CD4-positive, alpha-beta T cell treated with Interleukin-4 for 1 hour (primary cell): Measurements from ENCODE around the gene MPIG6B.

ENCODE experiments used
- DNase-seq, 2 donors: peaks; one replicate each; pipeline ENCODE4 v3.0.0-alpha.2; 2020 to 2022

The MPIG6B gene

DNA sequence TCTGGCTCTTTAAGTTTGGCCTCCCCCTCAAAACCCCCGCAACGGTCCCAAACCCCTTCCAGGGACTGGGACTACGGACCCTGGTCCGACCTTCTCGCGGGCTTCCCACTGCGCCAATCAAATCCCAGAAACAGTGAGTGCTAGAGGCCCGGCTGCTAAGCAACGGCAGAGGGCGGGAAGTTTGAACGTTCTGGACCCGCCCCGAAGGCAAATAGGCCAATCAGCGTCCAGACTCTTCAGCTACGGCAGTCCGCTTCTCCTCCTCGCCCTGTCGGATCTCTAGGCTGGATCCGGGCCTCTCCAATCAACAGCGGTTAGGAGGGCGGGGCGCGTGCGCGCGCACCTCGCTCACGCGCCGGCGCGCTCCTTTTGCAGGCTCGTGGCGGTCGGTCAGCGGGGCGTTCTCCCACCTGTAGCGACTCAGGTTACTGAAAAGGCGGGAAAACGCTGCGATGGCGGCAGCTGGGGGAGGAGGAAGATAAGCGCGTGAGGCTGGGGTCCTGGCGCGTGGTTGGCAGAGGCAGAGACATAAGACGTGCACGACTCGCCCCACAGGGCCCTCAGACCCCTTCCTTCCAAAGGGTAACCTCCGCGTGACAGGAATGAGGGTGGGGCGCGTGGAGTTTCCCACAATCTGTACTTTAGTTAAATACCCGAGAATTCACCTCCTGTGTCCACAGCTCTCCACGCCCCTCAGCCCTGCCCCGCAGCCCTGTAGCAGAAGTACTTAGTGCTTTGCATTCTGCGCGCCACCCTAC lies 16.6 kb downstream of the MPIG6B start, which contains the start of gene MSH5:
TSS of gene MSH5 (plus strand) at position 367 of the 758 bp plus-strand sequence. CDS start 462 bp downstream, outside the sequence.
- DNase-seq, result peak; percentile 97 to 98

DNA sequence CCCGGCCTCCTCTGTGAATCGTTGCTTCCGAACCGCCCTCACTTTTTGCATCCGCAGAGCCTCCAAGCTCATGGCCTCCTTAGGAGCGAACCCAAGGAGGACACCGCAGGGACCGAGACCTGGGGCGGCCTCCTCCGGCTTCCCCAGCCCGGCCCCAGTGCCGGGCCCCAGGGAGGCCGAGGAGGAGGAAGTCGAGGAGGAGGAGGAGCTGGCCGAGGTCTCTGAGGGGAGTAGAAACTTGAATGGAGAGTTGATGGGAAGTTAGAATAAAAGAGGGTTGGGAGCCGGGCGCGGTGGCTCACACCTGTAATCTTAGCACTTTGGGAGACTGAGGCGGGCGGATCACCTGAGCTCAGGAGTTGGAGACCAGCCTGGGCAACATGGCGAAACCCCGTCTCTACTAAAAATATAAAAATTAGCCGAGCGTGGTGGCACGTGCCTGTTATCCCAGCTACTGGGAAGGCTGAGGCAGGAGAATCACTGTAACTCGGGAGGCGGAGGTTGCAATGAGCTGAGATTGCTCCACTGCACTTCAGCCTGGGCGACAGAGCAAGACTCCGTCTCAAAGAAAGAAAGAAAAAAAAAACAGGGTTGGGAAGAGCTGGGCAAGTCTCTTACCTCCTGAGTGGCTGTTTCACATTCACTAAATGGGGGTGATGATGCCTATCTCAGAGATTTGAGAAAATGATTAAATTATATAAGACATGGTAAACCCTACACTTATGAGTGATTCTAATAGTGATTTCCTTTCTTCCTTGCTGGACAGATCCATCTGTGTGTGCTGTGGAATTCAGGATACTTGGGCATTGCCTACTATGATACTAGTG lies 17.4 kb downstream of the MPIG6B start:
- DNase-seq, result no peak

DNA sequence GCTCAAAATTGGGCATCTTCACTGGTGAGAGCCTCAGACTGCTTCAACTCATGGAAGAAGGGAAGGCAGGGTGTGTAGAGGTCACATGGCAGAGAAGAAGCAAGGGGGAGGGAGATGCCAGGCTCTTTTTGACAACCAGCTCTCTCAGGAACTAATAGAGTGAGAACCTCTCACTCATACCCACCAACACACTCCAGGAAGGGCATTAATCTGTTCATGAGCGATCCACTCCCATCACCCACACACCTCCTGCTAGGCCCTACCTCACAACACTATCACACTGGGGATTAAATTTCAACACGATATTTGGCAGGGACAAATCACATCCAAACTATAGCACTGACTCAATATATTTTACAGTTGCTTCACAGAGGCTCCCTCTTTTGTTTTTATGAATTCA lies 18.6 kb downstream of the MPIG6B start:
- DNase-seq, result no peak

DNA sequence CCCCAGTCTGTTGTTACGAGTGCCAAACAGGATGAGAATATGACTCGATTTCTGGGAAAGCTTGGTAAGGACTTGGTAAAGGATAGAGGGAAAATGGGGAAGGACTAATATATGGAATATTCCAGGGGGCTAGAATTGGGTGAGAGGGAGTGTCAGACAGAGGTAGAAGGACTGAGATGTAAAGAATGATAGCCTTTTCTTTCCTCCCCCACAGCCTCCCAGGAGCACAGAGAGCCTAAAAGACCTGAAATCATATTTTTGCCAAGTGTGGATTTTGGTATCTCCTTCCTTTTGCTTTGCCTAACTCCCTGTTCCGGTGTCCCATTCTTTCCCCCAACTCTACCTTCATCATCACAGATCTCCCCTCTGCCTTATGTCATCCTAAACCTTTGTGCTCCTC lies 19.7 kb downstream of the MPIG6B start:
- no peak for DNase-seq

DNA sequence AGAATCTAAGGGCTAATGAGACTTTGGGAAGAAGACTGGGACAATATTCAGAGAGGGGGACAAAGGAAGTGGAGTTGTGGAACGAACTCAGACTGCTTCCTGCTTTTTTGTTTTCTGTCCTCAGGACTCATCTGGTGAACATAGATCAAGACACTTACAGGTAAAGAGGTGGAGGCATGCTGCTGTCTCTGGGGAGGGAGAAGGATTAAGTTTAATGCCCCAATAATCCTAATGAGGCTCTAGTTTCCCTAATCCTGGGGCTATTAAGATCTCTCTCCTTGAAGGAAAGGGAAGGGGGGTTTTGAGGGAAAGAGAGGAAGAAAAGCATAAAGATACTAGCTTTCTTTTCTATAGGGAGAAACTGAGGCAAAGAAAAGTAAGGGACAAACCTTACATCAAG lies 21.2 kb downstream of the MPIG6B start:
- no peak for DNase-seq

DNA sequence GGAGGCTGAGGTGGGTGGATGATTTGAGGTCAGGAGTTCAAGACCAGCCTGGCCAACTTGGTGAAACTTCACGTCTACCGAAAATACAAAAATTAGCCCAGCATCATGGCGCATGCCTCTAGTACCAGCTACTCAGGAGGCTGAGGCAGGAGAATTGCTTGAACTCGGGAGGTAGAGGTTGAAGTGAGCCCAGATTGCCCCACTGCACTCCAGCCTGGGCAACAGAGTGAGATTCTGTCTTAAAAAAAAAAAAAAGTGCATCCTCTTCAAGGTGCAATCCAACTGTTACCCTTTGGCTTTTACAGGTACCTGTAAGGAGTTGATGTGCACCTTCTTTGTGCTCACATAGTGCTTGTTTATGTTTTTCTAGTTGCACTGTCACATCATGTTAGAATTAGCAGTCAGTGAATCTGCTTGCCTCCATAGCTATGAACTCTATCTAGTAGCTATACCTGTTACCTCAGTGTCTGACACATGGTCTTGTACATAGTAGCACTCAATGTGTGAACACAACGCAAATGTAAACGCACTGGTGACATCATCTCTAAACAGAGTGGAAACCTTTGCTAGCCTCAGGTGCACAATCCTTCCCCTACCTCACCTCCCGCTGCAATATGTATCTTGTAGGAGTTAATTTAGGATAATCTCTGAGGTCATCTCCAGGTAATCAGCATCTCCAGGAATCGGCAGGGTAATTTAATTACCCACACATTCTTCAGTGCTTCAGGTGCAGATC lies 26.3 kb downstream of the MPIG6B start:
- no peak for DNase-seq

DNA sequence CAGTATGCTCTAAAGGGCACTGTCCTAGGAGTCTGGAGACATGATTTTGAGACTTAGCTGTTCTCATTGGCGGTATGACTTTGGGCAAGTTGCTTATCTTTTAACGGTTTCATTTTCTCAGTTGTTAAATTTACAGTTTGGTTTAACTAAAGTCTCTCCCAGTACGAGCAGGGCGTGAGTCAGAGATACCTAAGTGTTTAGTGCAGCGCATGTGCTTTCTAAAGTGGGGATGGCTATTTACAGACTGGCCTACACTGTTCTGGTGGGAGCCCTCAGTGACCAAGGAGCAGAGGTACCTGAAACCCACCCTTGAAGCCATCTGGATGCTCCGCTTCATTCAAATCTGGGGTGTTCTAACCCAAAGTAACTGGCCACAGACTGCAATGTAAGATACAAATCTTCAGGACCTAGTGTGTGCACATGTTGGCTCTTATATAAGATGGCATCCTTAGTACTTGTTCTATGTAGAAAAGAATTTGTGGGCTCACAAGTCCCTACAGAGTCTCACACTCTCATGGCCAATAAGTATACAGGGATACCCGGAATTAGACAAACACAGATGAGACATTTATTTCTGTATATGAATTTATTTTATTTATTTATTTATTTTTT lies 27.3 kb downstream of the MPIG6B start:
- no peak for DNase-seq

DNA sequence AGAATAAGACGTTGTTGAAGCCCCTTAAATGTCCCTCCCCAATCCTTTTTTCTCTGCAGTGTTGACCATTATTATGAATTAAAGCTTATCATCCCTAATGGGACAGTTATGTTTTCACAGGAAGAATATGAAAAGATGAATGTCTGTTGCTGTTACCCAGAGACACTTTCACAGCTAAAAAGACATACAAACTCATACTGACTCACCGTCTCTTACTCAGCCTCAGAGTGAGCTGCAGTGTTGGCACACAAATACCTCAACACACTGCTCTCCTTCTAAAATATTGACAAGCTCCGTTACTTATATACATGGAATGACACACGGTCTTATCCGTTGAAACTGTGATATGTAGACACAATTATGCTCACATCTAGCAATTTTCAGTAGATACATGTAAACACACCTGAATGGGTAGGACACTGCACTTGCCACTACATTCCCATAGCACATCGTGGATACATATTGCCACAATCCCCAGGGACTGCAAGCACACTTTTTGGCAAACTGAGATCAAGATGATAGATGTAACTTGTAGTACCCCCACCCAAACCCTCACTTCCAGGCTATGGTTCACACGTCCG lies 29.7 kb downstream of the MPIG6B start:
- DNase-seq, result no peak

DNA sequence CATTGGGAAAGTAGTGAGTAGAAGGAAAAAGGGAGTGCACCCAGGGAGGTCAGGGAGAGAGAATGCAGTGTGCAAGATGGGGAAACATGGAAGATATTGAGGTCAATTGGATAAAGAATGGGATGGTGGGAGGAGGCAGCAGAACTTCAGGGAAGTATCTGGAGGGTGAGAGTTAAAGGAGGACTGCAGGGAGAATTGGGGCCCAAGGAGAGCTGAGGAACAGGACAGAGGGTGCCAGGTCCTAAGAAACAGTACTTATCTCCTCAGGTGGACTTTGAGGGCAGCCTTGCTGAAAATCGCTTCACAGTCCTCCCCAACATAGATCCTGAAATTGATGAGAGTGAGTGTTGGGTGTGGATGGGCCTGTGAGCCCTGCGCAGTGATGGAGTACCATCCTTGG lies 35.1 kb downstream of the MPIG6B start:
- DNase-seq, result no peak

DNA sequence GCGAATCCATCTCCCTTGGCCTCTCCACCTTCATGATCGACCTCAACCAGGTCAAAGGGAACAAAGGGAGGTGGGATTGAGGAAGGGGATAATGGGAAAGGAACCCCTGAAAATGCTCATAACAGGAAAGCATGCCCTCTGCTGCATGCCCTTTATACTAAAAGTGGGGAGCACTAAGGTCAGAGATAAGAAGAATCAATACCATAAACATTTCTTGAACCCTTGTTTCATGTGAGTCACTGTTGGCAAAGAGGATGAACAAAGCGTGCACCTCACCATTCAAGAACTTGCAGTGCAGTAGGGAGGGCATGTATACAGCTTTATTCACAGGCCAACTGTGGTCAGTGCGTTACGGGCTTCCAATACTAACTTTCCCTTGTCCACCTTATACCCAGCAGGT lies 37.6 kb downstream of the MPIG6B start:
- no peak for DNase-seq

DNA sequence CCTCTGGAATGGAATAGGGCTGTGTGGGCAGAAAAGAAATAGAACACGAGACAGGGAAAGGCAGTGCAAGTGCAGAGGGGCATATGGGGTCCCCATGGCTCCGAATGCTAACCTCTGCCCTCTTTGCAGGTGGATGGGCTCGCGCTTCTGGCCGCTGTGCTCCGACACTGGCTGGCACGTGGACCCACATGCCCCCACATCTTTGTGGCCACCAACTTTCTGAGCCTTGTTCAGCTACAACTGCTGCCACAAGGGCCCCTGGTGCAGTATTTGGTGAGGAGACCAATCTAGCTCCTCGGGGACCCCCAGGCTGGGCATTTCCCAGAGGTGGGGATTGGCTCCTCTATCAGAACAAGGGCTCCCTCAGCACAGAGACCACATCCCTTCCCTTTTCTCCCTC lies 38.2 kb downstream of the MPIG6B start:
- DNase-seq, result no peak

DNA sequence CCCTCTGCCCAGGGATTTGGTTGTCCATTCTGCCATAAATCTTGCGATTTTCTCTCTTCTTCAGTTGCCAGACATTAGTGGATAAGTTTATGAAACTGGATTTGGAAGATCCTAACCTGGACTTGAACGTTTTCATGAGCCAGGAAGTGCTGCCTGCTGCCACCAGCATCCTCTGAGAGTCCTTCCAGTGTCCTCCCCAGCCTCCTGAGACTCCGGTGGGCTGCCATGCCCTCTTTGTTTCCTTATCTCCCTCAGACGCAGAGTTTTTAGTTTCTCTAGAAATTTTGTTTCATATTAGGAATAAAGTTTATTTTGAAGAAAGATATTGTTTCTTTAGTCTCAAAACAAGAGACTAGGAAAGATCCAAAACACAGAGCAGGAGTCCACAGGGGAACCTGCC lies 39.2 kb downstream of the MPIG6B start, which contains the start of gene SAPCD1:
TSS of gene SAPCD1 (plus strand) at position 301 of the 400 bp plus-strand sequence. CDS start 399 bp downstream, outside the sequence.
- no peak for DNase-seq

DNA sequence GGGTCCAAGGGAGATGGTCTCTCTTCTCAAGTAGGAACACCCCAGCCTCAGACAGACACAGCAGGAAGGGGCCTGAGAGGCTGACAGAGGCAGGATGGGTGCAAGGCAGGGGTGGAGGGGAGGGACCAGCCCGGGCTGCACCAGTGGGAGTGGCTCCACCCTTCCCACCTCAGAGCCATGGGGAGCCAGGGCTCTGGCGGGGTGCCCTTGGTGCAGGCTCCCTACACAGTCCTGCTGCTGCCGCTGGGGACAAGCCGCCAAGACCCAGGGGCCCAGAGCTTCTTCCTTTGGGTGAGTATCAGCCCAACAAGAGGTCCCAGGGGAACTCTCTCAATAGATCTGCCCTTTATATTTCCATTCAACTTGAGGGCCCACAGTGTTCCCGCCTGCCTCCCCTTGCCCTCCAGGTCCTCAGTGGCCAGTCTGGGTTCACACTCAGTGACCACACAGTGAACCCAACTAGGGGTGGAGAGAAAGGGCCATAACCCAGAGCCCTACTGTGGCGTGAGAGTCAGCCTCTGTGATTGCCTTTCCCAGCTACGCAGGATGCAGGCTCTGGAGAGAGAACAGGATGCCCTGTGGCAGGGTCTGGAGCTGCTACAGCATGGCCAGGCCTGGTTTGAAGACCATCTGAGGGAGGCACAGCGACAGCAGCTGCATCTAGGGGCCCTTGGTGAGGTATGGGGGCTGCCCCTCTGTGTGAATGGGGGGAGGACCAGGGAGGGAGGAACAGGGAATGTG lies 39.9 kb downstream of the MPIG6B start:
- no peak for DNase-seq

DNA sequence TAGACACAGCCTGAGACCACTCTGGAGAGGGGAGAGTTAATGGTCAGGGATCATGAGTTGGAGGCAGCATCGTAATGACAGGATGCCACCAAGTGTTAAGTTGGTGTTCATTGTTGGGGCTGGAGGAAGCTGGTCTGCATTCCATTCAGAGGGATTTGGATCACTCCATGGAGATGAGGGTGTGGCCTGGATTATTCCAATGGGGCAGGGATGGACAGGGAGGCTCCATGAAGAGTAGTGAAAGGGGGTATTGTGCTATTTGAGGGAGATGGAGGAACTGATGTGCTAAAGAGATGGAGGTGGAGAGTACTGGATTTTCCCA lies 40.4 kb downstream of the MPIG6B start:
- DNase-seq, result no peak

DNA sequence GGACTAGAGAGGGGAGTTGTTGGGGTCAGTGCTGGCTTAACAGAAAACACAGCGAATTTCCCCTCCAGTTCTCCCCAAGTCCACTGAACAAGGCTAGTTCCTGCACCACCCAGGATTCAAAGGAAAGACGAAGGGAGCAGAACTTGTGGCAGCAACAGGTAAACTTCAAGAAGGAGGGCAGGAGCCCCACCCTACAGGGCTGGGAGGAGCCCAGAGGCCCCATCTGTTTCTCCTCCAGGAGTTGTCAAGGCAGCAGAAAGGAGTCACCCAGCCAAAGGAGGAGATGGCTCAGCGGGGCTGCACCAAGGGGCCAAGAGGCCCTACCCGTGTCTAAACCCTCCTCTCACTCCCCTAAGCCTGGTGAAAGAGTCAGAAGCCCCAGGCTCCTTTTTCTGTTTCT lies 41.0 kb downstream of the MPIG6B start:
- DNase-seq, result no peak

DNA sequence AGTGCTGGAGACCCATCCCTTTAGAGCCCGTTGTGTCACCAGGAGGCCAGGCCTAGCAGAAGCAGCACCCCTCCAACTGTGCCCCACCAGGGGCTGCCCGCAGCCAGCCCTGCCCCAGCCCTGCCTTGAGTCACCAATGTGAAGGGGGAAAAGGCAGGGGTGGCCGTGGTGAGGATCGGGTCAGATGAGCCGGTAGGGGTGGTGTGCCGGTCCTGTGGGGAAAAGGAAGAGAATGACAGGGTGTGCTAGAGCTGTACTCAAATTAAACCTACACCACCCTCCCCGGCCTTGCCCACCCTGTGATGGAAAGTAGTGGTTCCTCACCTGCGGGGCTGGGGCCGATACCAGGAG lies 42.4 kb downstream of the MPIG6B start:
- DNase-seq, result no peak

DNA sequence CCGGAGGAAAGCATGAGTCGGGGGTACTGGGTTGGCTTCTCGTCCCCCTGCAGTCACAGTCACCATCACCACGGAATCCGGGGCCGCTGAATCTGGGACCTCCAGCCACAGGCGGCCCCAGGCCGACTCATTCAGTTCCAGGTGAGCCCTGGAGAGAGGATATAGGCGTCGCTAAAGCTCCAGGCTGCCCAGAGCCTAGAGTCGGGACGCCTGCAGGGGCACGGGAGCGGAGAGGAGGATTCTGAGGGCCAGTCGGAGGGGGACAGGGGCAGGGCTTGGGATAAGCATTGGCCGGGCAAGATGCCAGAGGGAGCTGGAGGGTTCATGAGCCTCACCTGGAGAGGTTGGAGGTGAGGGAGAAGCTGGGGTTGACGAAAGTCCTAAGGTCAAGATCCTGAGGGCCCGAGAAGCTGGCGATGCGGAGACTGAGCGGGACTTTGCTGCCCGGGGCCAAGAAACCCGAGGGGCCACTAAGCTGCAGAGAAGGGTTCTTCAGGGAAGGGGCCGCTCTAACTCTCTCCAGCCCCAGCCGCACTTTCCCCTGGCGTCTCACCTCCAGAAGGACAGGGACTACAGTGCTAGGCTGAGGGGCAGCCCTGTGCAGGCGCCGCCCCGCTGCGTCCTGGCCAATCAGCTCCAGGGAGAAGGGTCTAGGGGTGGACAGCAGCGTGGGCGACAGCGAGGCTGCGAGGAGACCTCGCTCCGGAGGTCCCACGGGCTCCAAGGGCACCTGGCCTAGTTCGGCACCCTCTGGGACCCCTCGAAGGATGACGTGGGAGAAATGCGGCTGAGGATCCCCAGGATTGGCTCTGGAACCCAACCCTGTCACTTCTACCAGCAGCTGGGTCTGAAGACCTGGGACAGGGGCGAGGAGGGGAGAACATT lies 43.0 kb downstream of the MPIG6B start:
- no peak for DNase-seq

DNA sequence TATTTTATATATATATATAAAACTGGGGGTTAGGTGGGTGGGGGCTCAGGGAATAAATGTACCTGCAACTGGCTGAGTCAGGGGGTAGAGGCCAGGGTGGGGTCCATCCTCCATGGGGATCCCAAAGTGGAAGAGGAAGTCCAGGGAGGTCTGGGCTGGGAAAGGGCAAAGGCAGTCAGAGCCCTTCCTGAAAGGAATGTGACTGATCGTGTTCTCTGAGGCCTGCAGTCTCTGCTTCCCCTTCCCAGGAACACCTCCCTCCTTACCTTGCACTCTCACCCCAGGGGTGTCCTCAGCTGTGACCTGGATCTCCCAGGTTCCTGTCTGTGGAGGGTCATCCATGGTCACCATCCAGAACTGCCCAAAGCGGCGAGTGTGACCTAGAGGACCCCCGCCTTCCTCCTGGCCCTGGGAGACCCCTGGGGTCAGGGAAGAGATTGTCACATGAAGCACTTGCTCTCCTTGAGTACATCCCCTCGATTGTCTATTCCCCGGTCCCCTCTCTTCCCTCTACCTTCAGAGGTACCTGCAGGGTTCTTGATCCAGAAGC lies 44.0 kb downstream of the MPIG6B start:
- no peak for DNase-seq

DNA sequence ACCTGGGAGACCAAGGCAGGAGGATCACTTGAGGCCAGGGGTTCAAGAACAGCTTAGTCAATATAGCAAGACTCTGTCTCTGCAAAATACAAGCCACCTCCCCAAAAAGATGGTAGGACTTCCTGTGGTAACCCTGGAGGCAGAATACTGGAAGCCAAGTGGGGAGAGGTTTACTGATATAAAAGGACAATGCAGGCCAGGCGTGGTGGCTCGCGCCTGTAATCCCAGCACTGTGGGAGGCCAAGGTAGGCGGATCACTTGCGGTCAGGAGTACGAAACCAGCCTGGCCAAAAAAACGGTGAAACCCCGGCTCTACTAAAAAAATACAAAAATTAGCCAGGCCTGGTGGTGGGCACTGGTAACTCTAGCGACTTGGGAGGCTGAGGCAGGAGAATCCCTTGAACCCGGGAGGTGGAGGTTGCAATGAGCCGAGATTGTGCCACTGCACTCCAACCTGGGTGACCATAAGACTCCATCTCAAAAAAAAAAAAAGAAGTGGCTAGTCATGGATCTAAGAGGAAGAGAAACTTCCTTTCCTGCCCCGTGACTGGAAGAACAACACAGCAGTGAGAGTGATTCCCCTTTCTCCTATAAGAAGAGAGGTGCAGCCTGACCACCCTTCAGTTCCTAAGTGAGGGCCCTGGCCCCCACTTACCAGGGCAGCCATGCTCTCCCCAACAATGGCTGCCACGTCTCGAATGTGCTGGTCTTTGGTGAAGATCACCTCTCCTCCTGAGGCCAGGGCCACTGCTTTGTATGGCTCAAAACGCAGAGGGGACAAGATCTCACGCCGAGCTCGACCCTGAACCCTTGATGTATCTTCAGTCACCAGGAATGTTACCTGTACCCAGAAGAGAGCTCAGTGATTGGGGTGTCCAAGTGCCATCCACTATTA lies 45.4 kb downstream of the MPIG6B start:
- DNase-seq, result no peak
